GM19043 (cell line): ENCODE results near the gene ECM2.

Source experiments
- ATAC-seq: cut with Tn5 transposase; IDR thresholded peaks from one replicate; pipeline ENCODE4 v1.9.1; 2021; ENCODE audit warnings: low read depth; ENCODE audit not compliant: unreplicated experiment

ECM2 gene

DNA sequence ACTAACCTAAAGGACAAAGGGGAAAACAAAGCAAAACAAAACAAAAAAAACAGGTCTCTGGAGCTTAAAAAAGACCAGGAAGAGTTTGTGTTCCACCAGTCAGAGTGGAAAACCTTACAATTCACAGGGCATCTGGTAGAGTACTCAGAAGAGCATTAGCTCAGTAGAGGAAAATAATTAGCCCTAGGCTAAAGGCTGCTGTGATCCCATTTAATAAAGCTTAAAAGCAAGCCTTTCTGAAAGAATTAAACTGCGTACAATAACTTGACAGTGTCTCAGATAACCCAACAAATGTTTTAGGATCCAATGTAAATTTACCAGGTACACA lies 7.3 kb downstream of the ECM2 start:
- ATAC-seq = no peak

DNA sequence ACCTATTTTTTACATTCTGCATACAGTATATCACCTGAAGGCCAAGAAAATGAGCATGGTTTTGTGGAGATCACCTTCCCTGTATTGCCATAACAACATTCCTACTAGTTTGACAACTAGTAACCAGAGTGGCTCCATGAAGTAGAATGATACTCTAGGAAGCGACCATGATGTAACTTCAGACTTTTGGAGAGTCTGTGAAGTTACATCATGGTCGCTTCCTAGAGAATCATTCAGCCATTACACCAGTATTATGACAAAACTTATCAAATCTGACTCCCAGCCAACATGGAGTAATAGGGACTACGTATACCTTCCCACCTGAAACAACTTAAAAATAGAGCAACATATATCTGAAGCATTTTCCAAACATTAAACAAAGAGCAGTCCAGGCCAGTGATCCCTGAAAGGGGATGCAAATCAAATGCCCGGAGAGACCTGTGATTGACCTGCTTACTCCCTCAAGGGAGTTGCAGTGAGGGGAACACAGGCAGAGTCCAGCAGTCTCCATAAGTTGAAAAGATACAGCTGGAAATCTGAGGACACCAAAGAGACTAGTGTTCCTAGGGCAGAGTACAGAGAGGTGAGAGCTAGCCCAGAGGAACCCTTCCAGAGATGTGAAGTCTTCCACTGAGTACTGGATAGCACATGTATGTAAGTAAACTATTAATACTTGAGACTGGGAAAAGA lies 7.8 kb downstream of the ECM2 start:
- no peak for ATAC-seq

DNA sequence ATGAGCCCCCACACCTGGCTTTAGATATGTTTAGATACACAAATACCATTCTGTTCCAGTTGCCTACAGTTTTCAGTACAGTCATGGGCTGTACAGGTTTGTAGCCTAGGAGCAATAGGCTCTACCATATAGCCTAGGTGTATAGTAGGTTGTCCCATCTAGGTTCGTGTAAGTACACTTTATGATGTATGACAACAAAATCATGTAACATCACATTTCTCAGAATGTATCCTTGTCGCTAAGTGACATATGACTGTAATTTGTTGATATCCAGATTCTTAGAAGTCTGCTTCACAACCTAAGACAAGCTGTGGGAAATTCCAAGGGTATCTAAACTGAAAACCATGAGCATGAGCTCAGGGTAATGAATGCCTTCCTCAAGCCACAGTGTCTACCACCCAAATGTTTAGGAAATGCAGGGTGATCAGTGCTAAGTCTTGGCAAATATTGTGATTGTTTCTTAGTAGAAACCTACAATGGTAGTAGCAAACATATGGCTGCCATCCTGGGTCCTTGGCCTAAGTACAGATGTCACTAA lies 8.4 kb downstream of the ECM2 start:
- ATAC-seq = no peak

DNA sequence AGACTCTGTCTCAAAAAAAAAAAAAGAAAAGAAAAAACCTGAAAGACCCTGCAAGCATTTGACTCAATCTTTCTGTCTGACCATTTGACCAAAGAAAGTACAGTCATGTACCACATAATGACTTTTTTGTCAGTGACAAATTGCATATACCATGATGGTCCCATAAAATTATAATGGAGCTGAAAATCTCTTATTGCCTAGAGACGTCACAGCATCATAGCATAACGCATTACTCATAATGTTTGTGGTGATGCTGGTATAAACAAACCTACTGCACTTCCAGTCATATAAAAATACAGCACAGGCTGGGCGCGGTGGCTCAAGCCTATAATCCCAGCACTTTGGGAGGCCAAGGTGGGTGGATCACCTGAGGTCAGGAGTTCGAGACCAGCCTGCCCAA lies 10.5 kb downstream of the ECM2 start:
- ATAC-seq = no peak

DNA sequence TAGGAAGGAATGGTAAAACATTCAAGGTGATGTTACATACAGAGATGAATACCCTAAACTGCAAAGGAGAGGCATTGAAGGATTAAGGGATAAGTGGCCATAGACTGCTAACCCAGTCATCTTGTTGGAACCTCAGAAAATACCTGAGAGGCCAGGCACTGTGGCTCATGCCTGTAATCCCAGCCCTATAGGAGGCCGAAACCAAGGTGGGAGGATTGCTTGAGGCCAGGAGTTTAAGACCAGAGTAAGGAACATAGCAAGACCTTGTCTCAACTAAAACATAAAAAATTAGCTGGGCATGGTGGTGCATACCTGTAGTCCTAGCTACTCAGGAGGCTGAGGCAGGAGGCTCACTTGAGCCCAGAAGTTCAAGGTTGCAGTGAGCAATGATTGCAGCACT lies 10.9 kb downstream of the ECM2 start:
- ATAC-seq = no peak

DNA sequence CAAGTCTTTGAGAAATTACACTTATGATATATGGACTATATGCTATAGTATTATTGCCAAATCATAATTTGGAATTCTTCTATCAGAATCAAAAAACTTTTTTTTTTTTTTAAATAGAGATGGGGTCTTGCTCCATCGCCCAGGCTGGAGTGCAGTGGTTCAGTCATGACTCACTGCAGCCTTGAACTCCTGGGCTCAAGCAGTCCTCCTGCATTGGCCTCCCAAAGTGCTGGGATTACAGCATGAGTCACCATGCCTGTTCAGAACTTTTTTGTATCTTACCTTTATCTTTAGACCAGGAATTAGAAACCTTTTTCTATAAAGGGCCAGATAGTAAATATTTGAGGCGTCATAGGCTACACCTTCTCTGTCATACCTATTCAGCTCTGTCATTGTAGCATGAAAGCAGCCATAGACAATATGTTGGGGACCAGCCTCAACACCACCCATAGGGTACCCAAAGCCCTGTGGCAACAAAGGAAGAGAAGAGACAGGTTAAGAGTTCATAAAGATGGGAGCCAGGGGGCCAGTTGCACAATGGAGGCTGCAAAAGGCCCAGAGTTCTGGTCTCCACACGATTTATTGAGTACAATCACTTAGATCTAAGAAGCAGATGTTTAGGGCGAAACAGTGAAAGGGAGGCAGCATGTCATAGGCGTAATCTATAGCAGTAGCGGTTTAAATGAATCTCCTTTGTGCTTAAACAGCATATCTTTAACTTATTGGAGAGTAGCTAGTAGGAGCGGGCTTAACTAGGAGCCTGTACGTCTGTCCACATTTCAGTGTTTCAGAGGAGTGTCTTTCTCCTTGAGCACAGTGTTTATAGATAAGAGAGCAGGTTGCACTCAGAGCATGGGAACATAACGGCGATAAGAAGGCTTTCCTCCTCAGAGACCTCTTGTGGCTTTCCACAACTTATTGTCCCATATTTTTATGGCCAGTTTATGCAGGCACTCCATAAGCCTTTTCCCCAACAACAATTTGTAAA lies 12.5 kb downstream of the ECM2 start:
- ATAC-seq = no peak

DNA sequence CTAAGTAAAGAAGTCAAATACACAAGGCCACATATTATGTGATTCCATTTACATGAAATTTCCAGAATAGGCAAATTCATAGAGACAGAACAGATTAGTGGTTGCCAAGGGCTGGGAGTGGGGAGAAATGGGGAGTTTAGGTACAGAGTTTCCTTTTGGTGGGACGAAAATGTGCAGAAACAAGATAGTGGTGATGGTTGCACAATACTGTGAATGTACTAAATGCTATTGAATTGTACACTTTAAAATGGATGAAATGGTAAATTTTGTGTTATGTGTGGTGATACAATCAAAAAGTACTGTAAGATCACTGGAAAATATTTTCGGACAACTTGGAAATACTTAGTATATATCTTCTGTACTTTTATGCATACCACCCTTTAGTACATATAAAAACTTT lies 15.0 kb downstream of the ECM2 start:
- ATAC-seq = no peak

DNA sequence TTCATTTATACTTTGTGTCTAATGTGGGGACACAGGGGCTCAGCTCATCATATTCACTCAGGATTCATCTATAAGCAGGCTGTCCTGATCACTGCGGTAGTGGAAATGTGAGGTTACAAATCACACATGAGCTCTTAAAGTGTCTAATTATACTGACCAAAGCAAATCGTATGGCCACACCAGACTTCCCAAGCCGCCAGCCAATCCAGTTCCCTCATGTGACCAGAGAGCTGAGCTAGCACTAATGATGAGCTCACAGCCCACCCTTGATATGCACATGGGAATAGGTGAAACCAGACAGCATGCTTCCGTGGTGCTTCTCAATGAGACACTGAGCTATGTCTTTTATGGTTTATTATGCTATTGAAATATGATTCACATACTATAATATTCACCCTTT lies 17.6 kb downstream of the ECM2 start:
- ATAC-seq = no peak

DNA sequence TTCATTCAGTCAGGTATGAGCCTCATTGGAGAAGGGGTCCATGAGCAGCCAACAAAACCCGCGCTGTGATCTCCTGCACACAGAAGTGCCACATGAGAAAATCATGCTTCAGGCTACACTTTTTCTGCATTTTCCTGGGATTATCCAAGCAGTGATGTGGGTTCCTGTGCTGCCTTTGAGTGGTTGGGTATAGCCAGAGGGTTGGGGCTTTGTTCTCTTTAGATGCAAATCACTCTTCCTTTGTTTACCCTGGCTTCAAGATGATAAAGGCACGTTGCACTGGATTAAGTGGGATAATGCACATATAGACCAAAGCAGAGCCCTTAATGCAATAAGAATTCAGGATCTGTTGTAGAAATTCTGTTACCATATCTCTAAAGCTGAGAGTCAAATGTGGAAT lies 18.7 kb downstream of the ECM2 start:
- no peak for ATAC-seq

DNA sequence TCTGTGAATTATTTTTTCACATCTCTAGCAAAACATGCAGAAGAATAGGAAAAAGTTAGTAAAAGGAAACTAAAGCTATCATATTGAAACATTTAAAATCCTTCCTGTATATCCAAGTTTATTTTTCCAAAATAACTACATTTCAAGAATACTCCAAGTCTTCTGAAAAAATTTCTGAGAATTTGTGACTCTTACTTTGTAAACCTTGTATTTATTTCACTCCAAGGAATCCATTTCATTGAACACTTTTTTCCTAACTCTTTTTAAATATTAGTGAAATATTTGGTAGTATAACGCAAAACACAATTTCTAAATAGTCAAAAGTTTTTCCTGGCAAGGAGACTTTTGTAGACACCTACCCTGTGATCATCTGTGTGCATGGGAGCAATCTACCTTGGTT lies 19.3 kb downstream of the ECM2 start:
- ATAC-seq = no peak

DNA sequence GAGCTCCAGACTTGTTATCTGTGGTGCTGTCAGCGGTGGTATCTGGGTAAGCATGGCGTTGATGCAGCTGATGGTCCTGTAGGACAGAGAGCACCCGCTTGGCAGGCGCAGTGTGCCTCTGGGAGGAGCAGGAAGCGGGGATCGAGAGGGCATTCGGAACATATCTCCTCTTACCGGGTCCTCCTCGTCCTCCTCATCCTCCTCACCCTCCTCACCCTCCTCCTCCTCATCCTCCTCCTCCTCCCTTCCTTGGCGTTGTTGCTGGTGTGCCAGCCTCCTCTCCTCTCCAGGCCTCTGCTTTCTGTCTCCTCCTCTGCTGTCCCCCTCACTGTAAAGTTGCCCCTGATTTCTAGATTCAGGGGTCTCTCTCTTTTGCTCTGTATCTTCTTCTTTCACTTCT lies 21.2 kb downstream of the ECM2 start:
- ATAC-seq = no peak

DNA sequence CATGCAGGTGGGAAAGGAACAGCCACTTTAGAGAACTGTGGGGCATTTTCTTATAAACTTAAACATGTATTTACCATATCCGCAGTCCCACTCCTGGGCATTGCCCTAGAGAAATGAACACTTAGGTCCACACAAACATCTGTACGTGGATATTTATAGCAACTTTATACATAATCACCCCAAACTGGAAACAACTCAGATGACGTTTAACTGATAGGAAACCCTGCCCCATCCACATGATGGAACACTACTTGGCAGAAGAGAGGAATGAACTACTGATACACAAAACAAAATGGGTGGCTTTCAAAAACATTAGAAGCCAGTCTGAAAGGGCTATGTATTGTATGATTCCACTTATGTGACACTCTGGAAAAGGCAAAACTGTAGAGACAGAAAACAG lies 22.4 kb downstream of the ECM2 start:
- no peak for ATAC-seq

DNA sequence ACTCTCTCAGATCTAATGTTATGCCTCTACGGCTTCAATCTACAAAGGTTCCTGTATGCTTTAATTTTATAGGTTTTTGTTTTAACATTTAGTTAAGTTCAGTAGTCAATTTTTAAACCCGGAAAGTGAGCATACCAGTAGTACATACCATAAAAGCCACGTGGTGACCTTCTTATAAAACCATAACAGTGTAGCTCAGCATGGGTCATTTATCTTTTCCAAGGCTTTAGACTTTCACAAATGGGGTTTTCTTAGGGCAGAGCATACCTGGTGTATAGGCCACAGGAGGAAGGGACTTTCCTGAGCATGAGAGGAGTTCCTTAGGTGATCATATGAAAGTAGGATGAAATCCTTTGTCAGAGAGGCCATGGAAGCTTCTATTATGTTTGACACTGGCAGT lies 23.2 kb downstream of the ECM2 start:
- no peak for ATAC-seq

DNA sequence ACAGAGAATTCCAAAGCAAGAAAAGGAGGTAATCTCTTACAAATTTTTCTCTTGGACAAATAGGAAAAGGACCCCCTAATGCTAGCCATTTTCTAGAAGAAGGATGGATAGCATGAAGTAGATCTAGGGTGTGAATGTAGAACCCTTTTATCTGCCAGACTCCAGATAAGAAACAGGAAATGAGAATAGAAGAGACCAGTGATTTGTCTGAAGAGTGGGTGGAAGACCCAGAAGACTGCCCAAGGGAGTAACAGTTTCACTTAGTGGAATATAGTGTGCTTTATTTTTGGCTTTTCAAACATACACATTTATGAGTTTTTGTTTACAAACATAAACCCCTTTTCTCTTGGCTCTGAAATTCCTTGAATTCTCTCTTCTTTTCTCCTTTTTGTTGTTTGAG lies 25.0 kb downstream of the ECM2 start:
- no peak for ATAC-seq

DNA sequence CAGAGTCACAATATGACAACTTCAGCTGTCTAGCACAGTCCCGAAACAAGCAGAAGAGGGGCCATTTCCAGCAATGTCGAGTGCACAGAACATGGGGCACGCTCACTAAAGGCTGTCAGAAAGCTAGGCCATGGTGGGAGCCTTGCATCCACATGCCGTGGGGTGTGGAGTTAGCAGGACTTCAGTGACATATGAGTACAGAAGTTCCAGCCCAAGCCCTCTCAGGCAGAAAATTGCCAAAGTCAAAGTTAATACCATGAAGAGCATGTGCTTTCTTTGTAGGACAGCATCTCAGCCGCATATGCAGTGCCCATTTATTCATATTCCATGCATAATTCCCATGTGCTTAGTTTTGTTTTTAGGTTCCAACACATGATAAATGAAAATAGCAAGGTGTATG lies 26.7 kb downstream of the ECM2 start:
- no peak for ATAC-seq

DNA sequence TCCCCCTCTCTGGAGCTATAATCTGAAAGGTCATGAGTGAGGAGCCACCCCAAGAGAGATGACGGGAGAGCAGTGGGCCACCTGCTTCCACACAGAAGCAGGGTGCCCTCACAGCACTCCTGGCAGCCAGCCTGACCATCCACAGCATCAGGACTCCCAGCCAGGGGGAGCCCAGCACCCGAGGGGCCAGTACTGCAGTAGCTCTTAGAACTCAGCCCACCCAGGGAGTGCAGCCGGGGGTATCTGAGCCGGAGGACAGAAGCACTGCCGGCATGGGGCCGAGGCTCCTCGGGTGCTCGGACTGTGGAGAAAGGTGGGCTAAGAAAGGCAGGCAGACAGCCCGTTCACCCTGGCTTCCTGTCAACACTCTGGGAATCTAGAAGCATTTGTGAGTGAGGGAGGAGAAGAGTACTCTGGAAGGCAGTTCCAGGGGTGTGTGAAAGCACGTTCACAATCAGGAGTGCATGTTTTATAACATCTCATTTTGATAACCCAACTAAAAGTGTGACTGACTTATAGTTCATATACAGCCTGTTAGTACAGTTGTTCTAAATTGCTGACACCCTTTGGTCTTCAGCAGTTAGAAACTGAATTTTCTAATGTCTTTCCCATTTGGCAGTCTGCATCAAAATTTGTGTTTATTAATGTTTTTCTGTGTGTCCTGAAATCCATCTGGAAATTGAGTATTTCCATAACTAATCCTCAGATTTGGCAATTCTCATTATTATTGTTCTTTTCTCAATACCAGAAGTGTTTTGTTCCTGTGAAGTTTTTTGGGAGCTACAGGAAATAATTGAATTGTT lies 27.6 kb downstream of the ECM2 start:
- ATAC-seq = no peak

DNA sequence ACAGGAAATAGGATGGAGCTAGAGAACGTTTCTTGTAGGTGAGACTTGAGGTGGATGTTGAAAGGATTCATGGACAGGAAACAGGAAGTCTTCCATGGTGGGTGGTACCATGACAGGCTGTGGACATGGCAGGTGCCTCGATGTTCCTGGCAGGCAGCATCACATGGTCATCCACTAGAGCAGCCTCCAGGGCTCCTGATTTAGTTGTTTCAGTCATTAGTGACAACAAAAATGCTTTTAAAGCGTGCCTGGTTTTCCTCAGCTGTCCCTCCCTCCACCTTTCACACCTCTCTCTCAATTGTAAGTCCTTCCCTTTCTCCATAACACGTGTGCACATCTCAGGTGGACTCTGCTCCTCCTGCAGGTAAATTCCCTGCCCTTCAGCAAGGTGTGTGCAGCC lies 28.3 kb downstream of the ECM2 start:
- ATAC-seq = no peak

DNA sequence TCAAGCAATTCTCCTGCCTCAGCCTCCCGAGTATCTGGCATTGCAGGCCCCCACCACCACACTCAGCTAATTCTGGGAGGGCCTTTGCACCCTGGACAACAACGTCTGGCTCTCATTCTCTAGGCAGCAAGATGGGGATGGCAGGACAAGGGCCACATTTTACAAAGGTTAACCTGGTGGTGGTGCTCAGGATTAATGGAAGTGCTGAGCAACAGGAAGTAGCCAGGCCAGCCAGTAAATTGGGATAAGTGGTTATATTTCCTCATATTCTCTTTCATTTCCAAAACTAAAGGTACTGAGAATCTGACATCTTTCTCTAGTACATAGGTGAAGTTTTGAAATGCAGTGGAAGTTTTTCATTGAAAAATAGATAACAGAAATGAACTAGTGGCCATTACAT lies 28.8 kb downstream of the ECM2 start:
- no peak for ATAC-seq

DNA sequence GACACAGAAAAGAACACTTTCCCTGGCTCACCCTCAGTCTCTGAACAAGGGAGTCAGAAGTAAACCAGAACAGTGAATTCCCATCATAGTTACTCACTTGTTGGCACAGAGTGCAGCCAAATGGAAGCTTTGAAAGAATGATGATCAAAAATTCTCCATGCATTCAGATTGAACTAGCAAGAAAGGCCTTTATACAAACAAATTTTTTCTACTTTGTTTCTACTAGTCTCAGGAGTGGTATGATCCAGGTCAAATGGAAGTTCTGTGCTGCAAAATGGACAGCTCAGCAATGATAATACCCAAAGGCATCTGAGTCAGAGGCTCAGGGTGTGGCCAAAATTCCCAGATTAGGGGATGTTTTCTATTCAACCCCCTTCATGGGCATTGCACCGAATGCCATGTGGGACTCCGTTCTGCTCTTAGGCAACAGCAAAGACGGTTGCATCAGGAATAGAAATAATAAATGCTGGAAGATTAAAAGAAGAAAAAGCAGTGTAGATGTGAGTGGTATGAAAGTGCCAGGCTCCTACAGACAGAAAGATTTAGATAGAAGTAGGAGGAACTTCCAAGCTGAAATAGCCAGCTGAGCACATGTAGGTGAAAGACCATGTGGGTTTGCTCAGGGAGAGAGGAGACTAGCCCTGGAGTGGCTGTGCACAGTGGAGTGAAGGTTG lies 29.5 kb downstream of the ECM2 start:
- no peak for ATAC-seq

DNA sequence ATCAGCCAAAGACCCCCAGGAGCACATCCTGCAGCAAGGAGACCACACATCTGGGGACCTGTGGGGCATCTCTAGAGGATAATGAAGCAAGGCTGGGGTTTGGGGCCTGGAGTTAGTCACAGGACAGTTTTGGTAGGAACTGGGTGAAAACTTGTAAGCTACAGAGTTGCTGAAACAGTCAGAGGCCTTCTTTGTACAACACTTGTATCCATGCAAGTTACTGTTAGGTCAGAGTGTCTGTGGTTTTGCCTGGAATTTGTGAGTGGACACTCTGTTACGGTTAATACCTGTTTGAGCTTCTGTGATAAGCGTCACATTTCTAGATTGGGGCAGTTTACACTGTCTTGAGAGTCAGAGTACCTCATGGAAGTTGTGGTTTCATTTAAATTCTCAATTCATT lies 30.9 kb downstream of the ECM2 start:
- no peak for ATAC-seq

DNA sequence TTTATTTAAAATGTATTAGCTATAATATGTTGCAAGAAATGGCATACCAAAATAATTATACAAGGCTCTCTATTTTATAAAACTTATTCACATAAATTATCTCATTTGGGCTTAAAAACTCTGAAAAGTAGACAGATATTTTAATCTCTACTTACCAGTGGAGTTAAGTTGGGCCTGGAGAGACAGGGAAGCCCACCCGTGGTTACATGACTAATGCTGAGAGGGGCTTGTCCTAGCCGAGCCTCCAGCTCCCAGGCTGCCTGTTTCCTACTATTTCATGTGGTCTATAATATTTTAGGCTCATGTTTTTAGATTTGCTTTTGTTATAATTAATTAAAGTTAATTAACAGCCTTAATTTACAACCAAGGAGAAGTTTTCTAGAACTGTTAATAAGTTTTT lies 32.6 kb downstream of the ECM2 start:
- ATAC-seq = no peak
